NCI-H1694 treated with DMSO at 0.1 percent for 48 hours (cell line): ENCODE measurements around the gene TMEM120A.

Experiments
- DNase-seq: peaks from one replicate; lab custom pipeline; 2025; lab: John Stamatoyannopoulos, UW

The TMEM120A gene

GRCh38 chr7:75957021-75957736 is 37.2 kb downstream of the TMEM120A start:
- no peak for DNase-seq

GRCh38 chr7:75955331-75955955 is 39.0 kb downstream of the TMEM120A start:
- no peak for DNase-seq

- no peak for DNase-seq
Measured at GRCh38 chr7:75953931-75954330, 40.5 kb downstream of the TMEM120A start.

GRCh38 chr7:75953431-75953830 is 41.0 kb downstream of the TMEM120A start:
- no peak for DNase-seq

- DNase-seq, result no peak
Measured at GRCh38 chr7:75951506-75951905, 42.9 kb downstream of the TMEM120A start.

GRCh38 chr7:75950111-75950681 is 44.2 kb downstream of the TMEM120A start:
- no peak for DNase-seq

- no peak for DNase-seq
Measured at GRCh38 chr7:75948179-75948578, 46.2 kb downstream of the TMEM120A start.

- no peak for DNase-seq
Measured at GRCh38 chr7:75946207-75946855, 48.1 kb downstream of the TMEM120A start.

GRCh38 chr7:75945297-75946168 is 48.9 kb downstream of the TMEM120A start:
- no peak for DNase-seq

- DNase-seq, result no peak
Measured at GRCh38 chr7:75944507-75944906, 49.9 kb downstream of the TMEM120A start.

- DNase-seq, result no peak
Measured at GRCh38 chr7:75943864-75944263, 50.5 kb downstream of the TMEM120A start.

- DNase-seq, result no peak
Measured at GRCh38 chr7:75938921-75939320, 55.5 kb downstream of the TMEM120A start.

GRCh38 chr7:75937958-75938786 is 56.2 kb downstream of the TMEM120A start:
- DNase-seq, result no peak
